Activated naive CD8-positive, alpha-beta T cell treated with anti-CD3 and anti-CD28 coated beads, Interleukin-2, amount 50 U/mL, for 24 hours (primary cell): ENCODE measurements around the gene MAD1L1.

Source experiments
- ATAC-seq: fragments of 150-1000 bp; cut with Tn5 transposase; one replicate; pipeline ENCODE4 v1.10.0; 2021
- DNase-seq: peaks from one replicate; pipeline ENCODE4 v3.0.0; 2021
- H3K27ac Mint-ChIP-seq: one replicate; pipeline ENCODE4 v1.8.0; 2021; ENCODE audit warnings: mild to moderate bottlenecking, mixed read lengths
- H3K27me3 Mint-ChIP-seq: one replicate; pipeline ENCODE4 v1.8.0; 2021; ENCODE audit warnings: mixed read lengths
- H3K36me3 Mint-ChIP-seq: one replicate; pipeline ENCODE4 v1.8.0; 2021; ENCODE audit warnings: low read depth, mixed read lengths
- H3K4me1 Mint-ChIP-seq: one replicate; pipeline ENCODE4 v1.8.0; 2021; ENCODE audit warnings: mixed read lengths
- H3K4me3 Mint-ChIP-seq: one replicate; pipeline ENCODE4 v1.8.0; 2021; ENCODE audit warnings: mild to moderate bottlenecking, moderate library complexity, mixed read lengths
- H3K9me3 Mint-ChIP-seq: one replicate; pipeline ENCODE4 v1.8.0; 2021; ENCODE audit warnings: mixed read lengths

The MAD1L1 gene

DNA sequence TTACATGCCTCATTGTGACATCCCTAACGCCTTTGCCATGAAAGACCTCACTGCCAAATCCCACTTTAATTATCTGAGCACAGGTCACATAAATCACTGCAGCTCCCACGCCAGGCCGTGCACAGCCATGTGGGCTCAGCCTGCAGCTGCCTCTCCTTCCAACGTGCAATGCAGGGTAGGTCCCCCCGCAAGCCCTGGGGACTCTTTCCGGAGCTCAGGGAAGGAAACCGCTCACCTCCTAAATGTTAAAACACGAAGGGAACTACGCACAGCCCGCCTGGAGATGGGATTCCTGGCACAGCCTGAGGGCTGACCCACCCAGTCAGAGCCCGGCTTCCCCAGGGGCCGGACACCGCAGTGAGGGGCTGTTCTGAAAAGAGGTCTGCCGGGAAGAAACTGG is 128.0 kb downstream of the MAD1L1 start:
- Mint-ChIP-seq H3K27me3 (peaks cover 2% of the 10 kb centered on the region), H3K4me1 (peaks cover 51% of the 10 kb centered on the region), H3K9me3 (peaks cover 5% of the 10 kb centered on the region), H3K27ac (peak overlapping the region; percentile 67), H3K4me3 (no peak overlapping the region), H3K36me3 (peaks cover 6% of the 10 kb centered on the region)
- DNase-seq (no peak), ATAC-seq (no peak)

DNA sequence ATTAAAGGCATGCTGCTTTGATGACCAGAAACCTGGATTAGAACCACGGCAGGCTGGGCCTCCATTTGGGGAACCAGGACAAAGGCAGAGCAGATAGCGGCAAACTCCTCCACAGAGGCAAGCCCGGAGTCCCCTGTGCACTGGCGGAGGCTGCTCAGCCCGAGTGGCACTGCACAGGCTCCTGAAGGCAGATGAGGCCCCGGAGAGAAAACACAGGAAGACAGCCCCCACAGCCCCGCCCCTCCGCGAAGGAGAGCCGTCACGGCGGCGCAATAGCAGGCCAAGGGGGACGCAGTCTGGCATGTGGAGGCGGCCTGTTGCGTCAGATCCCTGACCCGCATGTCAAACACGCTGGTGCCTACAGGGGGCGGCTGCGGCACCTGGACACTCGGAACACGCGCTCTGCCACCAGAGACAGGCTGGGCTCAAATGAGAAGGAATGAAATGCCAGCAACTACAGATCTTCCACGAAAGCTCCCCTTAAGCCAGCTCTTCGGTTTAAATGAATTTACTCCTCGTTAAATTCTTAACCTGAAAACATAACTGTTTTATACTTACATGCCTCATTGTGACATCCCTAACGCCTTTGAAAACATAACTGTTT is 128.5 kb downstream of the MAD1L1 start:
- peaks cover 54% of the 10 kb centered on the region for H3K4me1 Mint-ChIP-seq
- peaks cover 2% of the 10 kb centered on the region for H3K27me3 Mint-ChIP-seq
- peak overlapping the region; percentile 67 for H3K27ac Mint-ChIP-seq
- peaks cover 6% of the 10 kb centered on the region for H3K36me3 Mint-ChIP-seq
- ATAC-seq = peak; percentile 67
- DNase-seq = peak; percentile 88
- peak overlapping the region; percentile 39 for H3K4me3 Mint-ChIP-seq
- H3K9me3 Mint-ChIP-seq = peaks cover 5% of the 10 kb centered on the region

DNA sequence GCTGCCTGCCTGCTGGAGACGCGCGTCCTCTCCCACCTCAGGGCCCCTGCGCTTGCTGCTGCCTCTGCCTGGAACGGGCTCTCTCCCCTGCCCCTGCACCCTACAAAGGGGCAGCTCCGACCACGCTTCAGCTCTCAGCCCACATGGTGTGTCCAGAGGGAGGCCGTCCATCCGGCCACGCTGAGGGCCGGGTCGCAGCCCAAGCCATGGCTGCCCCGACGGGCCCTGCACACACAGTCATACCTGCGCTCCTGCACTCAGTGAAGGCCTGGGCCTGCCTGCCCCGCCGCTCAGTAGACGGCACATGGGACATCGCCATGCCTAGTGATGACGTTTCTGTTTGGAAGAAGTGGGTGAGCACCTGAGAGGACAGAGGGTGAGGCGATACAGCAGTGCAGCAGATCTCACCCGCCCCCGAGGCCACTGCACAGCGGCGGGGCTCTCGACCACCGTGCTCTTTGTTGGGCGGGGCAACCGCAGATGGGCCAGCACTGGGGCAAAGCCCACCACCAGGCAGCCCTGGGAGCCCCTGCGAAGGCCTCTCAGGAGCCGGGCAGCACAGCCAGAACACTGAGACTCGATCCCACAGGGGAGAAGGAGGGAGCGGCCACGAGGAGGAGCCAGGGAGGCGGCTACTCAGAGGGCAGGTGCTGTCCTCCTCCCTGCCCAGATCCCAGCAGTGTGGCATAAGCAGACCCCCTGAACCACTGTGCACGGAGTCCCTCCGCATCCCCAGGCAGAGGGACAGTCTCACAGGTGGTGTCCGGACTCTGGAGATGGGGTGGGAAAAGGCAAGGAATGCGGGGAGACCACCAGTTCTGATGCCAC is 129.5 kb downstream of the MAD1L1 start:
- Mint-ChIP-seq H3K36me3 (peaks cover 6% of the 10 kb centered on the region), H3K4me3 (no peak overlapping the region), H3K9me3 (peaks cover 5% of the 10 kb centered on the region), H3K27me3 (peaks cover 2% of the 10 kb centered on the region), H3K27ac (peak overlapping the region; percentile 67), H3K4me1 (peaks cover 62% of the 10 kb centered on the region)
- DNase-seq (no peak), ATAC-seq (no peak)

DNA sequence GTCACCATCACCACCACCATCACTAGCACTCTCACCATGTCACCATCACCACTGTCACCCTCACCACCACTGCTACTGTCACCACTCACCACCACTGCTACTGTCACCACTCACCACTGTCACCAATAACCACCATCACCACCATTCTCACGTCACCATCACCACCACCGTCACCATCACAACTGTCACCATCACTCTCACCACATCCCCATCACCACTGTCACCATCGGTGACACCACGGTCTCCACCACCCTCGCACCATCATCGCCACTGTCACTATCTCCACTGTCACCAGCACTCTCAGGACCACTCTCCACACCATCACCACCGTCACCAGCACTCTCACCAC is 130.4 kb downstream of the MAD1L1 start:
- peaks cover 5% of the 10 kb centered on the region for H3K9me3 Mint-ChIP-seq
- peaks cover 2% of the 10 kb centered on the region for H3K27me3 Mint-ChIP-seq
- ATAC-seq (no peak), DNase-seq (no peak)
- peaks cover 70% of the 10 kb centered on the region for H3K4me1 Mint-ChIP-seq
- peak overlapping the region; percentile 76 for H3K27ac Mint-ChIP-seq
- peaks cover 6% of the 10 kb centered on the region for H3K36me3 Mint-ChIP-seq
- H3K4me3 Mint-ChIP-seq = no peak overlapping the region

DNA sequence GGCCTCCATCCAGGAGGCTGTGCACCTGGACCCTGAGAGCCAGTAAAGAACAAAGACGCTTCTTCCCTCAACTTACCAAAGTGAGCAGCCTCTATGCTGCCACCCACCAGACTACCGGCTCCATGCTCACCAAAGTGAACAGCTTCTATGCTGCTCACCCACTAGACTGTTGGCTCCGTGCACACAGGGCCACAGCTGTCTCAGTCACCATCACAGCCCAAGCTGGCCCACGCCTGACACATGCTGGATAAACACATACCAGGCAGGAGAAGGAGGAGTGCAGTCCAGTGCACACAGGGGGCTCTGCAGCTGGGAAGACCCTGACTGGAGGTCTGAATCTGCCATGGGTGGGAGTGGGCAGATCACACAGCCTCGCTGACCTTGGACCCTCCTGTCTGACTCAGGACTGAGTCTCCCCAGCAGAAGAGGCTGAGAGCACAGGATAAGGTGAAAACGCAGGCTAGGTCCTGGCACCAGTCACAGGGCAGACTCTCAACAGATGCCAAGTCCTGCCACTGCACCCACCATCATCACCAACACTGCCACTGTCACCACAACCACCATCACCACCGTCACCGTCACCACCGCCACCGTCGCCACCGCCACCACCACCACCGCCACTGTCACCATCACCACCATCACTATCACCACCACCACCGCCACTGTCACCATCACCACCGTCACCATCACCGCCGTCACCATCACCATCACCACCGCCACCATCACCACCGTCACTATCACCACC is 130.9 kb downstream of the MAD1L1 start:
- Mint-ChIP-seq H3K27ac (peak overlapping the region; percentile 76), H3K36me3 (peaks cover 6% of the 10 kb centered on the region), H3K9me3 (peaks cover 5% of the 10 kb centered on the region), H3K4me3 (no peak overlapping the region), H3K27me3 (peaks cover 2% of the 10 kb centered on the region), H3K4me1 (peaks cover 73% of the 10 kb centered on the region)
- DNase-seq = no peak
- no peak for ATAC-seq

DNA sequence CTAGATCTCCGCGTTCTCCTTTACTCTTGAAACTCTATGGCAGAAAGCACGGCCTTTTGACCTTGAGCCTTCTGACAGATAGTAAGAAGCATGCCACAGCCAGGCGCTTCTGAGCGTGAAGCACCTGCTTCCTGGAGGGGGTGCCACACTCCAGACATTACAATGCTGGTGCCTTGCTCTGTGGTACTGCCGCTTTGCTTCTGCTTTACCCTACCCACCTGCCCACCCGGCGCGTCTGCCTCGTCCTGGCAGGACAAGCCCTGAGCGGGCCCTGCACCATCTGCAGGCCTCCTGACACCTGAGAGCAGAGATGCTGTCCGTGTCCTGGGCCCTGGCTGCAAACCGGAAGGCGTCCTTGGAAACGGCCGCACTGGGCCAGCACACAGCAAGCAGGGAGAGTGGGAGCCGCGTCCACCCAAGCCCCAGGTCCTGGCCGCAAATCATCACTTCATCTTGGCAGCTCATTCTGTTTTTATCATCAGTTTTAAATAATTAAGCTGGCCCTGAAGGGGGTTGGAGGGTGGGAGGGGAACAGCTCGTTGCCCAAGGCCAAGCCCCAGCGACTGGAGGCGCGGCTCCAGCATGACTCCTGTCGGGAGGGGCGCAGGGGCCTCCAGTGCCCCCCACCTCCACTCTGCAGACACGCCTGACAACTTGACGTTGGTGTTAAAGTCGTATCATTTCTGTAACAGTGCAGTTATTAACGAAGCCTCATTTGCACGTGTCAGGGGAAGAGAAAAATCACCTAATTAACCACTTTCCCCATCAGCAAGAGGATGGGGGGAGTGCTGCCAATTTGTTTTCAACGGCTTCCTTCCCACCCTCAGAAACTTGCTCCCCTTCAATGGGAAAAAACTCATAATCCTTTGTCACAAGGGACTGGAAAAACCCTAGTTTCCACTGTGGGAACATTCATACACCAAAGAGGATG is 132.2 kb downstream of the MAD1L1 start:
- Mint-ChIP-seq H3K27ac (peak overlapping the region; percentile 70), H3K27me3 (peaks cover 2% of the 10 kb centered on the region), H3K36me3 (peaks cover 6% of the 10 kb centered on the region), H3K4me3 (peak overlapping the region; percentile 36), H3K9me3 (peaks cover 5% of the 10 kb centered on the region), H3K4me1 (peaks cover 74% of the 10 kb centered on the region)
- ATAC-seq (peak; percentile 48), DNase-seq (peak; percentile 49)

DNA sequence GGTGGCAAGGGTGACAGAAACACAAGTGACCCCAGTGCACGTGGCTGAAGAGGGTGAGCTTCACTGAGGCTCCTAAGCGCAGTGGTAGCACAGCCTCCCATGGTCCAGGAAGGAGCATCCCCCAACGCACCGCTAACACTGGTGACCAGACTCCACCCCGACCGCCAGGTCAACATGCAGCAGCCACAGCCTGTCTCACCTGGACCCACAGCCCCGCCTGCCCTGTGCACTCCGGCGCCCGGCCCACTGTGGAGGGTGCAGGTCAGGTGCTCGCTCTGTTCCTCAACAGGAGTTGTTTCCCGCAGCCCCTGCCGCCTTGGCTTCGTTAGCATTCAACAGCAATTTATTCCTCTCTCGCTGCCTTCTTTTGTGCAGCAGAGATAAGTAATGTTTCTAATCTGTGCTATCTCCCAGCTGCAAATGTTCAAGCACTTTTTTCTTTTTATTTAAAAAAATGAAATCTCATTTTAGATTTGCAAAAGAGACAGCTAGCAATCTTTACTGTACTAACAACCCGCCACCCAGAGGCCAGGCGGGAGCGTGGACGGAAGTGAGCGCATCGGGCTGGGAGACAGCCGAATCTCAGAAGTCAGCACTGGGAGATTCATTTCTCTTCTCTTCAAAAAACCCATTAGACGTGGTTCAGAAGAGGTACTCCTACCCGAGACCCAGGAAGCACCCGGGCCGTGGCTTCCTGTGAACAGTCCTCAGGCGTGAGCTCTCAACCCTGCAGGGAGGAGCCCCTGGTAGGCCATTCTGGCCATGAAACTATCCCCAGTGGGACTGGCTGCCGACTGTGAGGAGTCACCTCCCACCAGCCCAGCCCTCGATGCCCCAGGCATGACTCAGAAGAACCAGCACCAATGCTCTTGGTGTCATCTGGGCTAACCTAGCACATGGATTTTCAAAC is 133.4 kb downstream of the MAD1L1 start:
- Mint-ChIP-seq H3K4me3 (peak overlapping the region; percentile 25), H3K9me3 (peaks cover 5% of the 10 kb centered on the region), H3K36me3 (peaks cover 6% of the 10 kb centered on the region), H3K27ac (peak overlapping the region; percentile 70), H3K27me3 (peaks cover 2% of the 10 kb centered on the region), H3K4me1 (peaks cover 71% of the 10 kb centered on the region)
- ATAC-seq (peak; percentile 41), DNase-seq (peak; percentile 33)

DNA sequence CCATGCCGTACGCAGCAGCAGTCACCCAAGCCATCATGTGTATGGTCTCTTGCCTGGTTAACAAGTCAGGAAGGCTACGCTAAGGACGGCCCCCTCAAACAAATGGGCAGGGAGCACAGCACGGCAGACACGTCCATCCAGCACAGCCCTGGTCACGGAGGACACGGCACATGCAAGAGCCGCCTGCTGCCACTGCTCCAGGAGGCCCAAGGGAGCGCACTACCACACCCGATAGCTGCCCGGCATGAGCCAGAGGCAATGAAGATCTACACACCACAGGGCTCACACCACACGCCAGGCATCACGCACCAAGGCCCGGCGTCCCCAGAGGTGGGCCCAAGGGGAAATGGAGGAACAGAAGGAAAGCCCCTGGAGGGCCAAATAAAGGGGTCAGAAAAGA is 134.2 kb downstream of the MAD1L1 start:
- H3K4me1 Mint-ChIP-seq = peaks cover 68% of the 10 kb centered on the region
- H3K9me3 Mint-ChIP-seq = peaks cover 5% of the 10 kb centered on the region
- DNase-seq (no peak), ATAC-seq (no peak)
- no peak overlapping the region for H3K4me3 Mint-ChIP-seq
- peaks cover 2% of the 10 kb centered on the region for H3K27me3 Mint-ChIP-seq
- H3K36me3 Mint-ChIP-seq = peaks cover 6% of the 10 kb centered on the region
- no peak overlapping the region for H3K27ac Mint-ChIP-seq

DNA sequence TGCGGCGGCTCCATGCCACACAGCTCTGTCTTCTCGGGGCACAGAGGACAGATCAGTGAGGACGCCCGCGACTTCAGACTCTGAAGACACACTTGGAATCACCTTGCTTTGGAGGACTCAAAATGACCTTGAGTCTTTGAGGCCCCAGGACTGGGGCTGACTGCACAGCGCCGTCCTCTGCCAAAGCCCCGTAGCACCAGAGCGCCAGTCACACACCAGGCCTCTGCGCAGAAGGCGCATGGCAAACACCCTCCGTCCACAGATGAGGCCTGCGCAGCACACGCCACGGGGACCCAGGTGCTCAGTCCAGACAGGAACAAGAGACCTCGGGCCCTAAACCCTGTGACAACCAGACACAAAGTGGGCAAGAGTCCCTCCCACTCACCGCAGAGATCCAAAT is 134.7 kb downstream of the MAD1L1 start:
- H3K36me3 Mint-ChIP-seq = peaks cover 6% of the 10 kb centered on the region
- no peak for ATAC-seq

DNA sequence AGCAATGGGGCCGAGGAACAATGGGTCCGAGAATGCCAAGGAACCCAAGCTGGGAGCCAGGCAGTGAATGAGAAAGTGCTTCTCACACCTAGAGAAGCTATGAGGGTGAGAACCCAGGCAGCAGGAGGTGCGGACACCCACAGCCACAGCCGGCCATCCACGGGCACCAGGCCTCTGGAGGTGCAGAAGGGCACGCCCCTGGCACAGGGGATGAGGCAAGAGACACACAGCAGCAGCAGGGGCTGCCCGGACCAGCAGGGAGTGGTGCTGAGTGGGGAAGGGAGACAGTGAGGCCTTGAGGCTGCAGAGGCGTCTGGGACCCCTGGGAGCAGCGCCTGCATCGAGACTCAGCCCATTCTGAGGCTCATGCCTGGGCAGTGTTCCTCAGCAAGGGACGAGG is 135.3 kb downstream of the MAD1L1 start:
- H3K36me3 Mint-ChIP-seq = peaks cover 4% of the 10 kb centered on the region
- no peak overlapping the region for H3K4me3 Mint-ChIP-seq
- peaks cover 2% of the 10 kb centered on the region for H3K27me3 Mint-ChIP-seq
- H3K27ac Mint-ChIP-seq = no peak overlapping the region
- no peak for DNase-seq
- no peak for ATAC-seq
- H3K9me3 Mint-ChIP-seq = peaks cover 5% of the 10 kb centered on the region
- peaks cover 62% of the 10 kb centered on the region for H3K4me1 Mint-ChIP-seq

More for the DNA sequence above, 134.7 kb downstream of the MAD1L1 start:
- Mint-ChIP-seq H3K27me3 (peaks cover 2% of the 10 kb centered on the region), H3K4me3 (no peak overlapping the region), H3K4me1 (peaks cover 66% of the 10 kb centered on the region), H3K9me3 (peaks cover 5% of the 10 kb centered on the region), H3K27ac (peak overlapping the region; percentile 14)
- DNase-seq = no peak

DNA sequence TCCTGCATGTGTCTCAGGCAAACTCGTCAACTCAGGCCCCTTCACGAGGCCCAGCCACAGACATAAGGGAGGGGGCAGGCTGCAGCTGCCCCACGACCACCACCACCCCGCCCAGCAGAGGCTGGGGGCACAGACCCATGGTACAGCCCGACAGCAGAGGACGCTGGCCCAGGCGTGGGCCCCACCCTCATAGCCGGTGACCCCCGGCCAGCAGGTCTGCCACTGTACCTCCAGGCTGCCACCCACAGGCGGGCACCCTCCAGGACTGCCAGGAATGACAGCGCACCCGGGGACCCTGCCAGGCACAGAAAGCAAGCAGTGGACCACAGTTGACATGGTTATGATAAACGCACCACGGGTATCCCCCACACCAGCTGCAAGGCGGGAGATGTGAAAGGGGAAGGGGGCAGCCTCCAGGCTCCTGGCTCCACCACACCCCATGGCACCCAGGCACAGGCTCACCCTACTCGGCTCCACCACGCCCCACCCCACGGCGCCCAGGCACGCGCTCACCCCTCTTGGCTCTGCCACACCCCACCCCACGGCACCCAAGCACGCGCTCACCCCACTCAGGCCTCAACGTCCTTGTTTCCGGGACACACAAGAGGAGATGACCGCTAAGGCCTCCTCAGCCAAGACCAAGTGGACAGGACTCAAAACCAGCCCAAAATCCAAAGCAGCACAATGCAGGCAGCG is 135.9 kb downstream of the MAD1L1 start:
- no peaks in the 10 kb centered on the region for H3K27me3 Mint-ChIP-seq
- no peak overlapping the region for H3K4me3 Mint-ChIP-seq

DNA sequence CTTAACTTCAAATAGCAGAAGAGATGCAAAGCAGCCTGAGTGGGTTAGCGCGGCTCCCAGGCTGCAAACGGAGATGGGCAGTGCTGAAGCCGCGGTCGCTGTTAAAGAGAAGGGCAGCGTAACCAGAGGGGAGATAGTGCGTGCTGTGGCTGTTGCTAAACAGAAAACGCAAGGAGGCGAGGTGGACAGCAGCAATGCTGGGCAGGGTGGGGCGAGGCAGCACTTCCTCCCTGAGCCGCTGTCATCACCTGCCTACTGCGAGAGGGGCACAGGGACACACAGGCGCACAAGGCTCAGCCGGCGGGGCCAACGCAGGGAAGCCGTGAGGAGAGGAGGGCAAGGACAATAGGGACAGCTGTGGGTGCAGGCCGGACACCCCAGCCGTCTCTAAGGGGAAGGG is 137.3 kb downstream of the MAD1L1 start:
- H3K4me3 Mint-ChIP-seq = no peak overlapping the region
- H3K4me1 Mint-ChIP-seq = peaks cover 47% of the 10 kb centered on the region
- H3K27ac Mint-ChIP-seq = no peak overlapping the region
- ATAC-seq (no peak), DNase-seq (no peak)
- no peaks in the 10 kb centered on the region for H3K27me3 Mint-ChIP-seq
- no peaks in the 10 kb centered on the region for H3K9me3 Mint-ChIP-seq
- peaks cover 3% of the 10 kb centered on the region for H3K36me3 Mint-ChIP-seq

More for the DNA sequence above, 135.9 kb downstream of the MAD1L1 start:
- no peak overlapping the region for H3K27ac Mint-ChIP-seq
- ATAC-seq (no peak), DNase-seq (no peak)
- H3K4me1 Mint-ChIP-seq = peaks cover 56% of the 10 kb centered on the region
- no peaks in the 10 kb centered on the region for H3K9me3 Mint-ChIP-seq
- peaks cover 2% of the 10 kb centered on the region for H3K36me3 Mint-ChIP-seq
